Adrenal gland (tissue), 5 donors: Measurements from ENCODE around the gene ARHGAP22.

ENCODE experiments used
- POLR2A ChIP-seq, 2 donors: fragments of 450-650 bp; IDR thresholded peaks; one replicate each; pipeline ENCODE4 v1.6.1; 2017; ENCODE audit warnings: antibody characterized with exemption in 2 of 2, mild to moderate bottlenecking in 2 of 2, moderate library complexity in 1 of 2
- TF ChIP-seq, protein P1 (sequence below), 6 experiments: fragments of 450-650 bp in 4 of 6; fragments of 200-600 bp in 2 of 6; sonication (generic) in 1 of 6; IDR thresholded peaks; 1 replicate in 5 of 6; 2 replicates in 1 of 6; pipeline versions ENCODE4 v1.5.1 to v1.8.0; 2016 to 2021; ENCODE audit warnings: antibody characterized with exemption in 6 of 6, mild to moderate bottlenecking in 2 of 6, moderate library complexity in 1 of 6
- donor health status: DM: no; HTN: no; CAD: no.

DNA sequence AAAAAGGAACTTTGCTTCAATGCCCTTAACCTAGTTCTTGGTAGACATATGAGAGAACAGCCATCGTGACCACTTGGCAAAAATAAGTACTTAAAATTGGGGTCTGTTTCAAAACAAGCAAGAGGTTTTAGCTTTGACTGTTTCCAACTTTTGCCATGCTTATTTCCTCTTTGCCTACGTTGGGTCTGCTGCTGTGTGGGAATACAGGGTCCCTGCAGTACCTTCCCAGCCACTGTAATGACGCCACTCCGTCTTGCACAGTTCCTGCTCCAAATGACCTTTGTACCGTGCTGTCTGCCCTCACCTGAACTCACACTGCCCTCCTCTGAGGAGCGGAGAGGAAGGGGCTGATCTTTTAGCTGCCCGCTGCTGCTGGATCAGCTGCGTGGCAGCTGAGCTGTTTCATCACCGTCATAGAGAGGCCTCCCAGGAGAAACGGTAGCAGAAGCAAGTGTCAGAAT is 165.3 kb downstream of the ARHGAP22 start:
- TF ChIP-seq, protein P1, sequence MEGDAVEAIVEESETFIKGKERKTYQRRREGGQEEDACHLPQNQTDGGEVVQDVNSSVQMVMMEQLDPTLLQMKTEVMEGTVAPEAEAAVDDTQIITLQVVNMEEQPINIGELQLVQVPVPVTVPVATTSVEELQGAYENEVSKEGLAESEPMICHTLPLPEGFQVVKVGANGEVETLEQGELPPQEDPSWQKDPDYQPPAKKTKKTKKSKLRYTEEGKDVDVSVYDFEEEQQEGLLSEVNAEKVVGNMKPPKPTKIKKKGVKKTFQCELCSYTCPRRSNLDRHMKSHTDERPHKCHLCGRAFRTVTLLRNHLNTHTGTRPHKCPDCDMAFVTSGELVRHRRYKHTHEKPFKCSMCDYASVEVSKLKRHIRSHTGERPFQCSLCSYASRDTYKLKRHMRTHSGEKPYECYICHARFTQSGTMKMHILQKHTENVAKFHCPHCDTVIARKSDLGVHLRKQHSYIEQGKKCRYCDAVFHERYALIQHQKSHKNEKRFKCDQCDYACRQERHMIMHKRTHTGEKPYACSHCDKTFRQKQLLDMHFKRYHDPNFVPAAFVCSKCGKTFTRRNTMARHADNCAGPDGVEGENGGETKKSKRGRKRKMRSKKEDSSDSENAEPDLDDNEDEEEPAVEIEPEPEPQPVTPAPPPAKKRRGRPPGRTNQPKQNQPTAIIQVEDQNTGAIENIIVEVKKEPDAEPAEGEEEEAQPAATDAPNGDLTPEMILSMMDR (IDR thresholded peaks at IDR 0.05) = no peak
- TF ChIP-seq POLR2A (IDR thresholded peaks at IDR 0.05) = no peak
